SK-N-SH treated with all-trans-retinoic acid at 6 μM for 48 hours (cell line): ENCODE results near the gene ARHGEF2.

Experiments
- ATAC-seq: fragments of 200-7000 bp; cut with Tn5 transposase; 3 replicates; pipeline ENCODE4 v1.9.1; 2020; ENCODE audit warnings: mild to moderate bottlenecking, moderate library complexity
- ARNTL ChIP-seq: fragments of 450-650 bp; formaldehyde crosslinking; IDR thresholded peaks from 2 replicates; pipeline ENCODE4 v1.5.0; 2020; ENCODE audit warnings: low read depth, mild to moderate bottlenecking, moderate library complexity, borderline replicate concordance
- BACH2 ChIP-seq: fragments of 250-450 bp; sonication (Bioruptor Pico); IDR thresholded peaks from 2 replicates; pipeline ENCODE4 v1.9.0; 2021; ENCODE audit warnings: mild to moderate bottlenecking, borderline replicate concordance
- CREB5 ChIP-seq: fragments of 250-450 bp; sonication (Bioruptor Pico); IDR thresholded peaks from 2 replicates; pipeline ENCODE4 v1.5.1; 2020; ENCODE audit warnings: low read depth, mild to moderate bottlenecking, moderate library complexity
- CSDC2 ChIP-seq: fragments of 250-450 bp; sonication (Bioruptor Pico); IDR thresholded peaks from 2 replicates; pipeline ENCODE4 v1.5.0; 2020; ENCODE audit warnings: mild to moderate bottlenecking, moderate library complexity
- ESRRG ChIP-seq: fragments of 250-450 bp; sonication (Bioruptor Pico); IDR thresholded peaks from 2 replicates; pipeline ENCODE4 v1.6.1; 2021; ENCODE audit warnings: mild to moderate bottlenecking
- GLIS3 ChIP-seq: fragments of 250-450 bp; sonication (Bioruptor Pico); IDR thresholded peaks from 2 replicates; pipeline ENCODE4 v1.5.0; 2020; ENCODE audit warnings: mild to moderate bottlenecking, moderate library complexity
- ISL1 ChIP-seq: fragments of 250-450 bp; sonication (Bioruptor Pico); IDR thresholded peaks from 2 replicates; pipeline ENCODE4 v2.1.2; 2022; ENCODE audit warnings: mild to moderate bottlenecking, moderate library complexity
- OSR1 ChIP-seq: fragments of 250-450 bp; sonication (Bioruptor Pico); IDR thresholded peaks from 2 replicates; pipeline ENCODE4 v1.8.0; 2022; ENCODE audit warnings: moderate library complexity, mild to moderate bottlenecking, inconsistent platforms
- PATZ1 ChIP-seq: fragments of 250-450 bp; sonication (Bioruptor Pico); IDR thresholded peaks from 2 replicates; pipeline ENCODE4 v1.8.0; 2020; ENCODE audit warnings: mild to moderate bottlenecking, moderate library complexity, borderline replicate concordance
- POU6F1 ChIP-seq: fragments of 250-450 bp; sonication (Bioruptor Pico); IDR thresholded peaks from 2 replicates; pipeline ENCODE4 v1.8.0; 2021; ENCODE audit warnings: low read depth, mild to moderate bottlenecking, moderate library complexity, borderline replicate concordance
- PPARA ChIP-seq: fragments of 250-450 bp; sonication (Bioruptor Pico); IDR thresholded peaks from 2 replicates; pipeline ENCODE4 v1.5.0; 2020; ENCODE audit warnings: mild to moderate bottlenecking, borderline replicate concordance
- RARB ChIP-seq: fragments of 250-450 bp; sonication (Bioruptor Pico); IDR thresholded peaks from 2 replicates; pipeline ENCODE4 v1.8.0; 2021; ENCODE audit warnings: mild to moderate bottlenecking, moderate library complexity
- SNAI2 ChIP-seq: fragments of 250-450 bp; sonication (Bioruptor Pico); IDR thresholded peaks from 2 replicates; pipeline ENCODE4 v1.5.0; 2020; ENCODE audit warnings: mild to moderate bottlenecking, moderate library complexity
- TOX ChIP-seq: fragments of 250-450 bp; sonication (Bioruptor Pico); IDR thresholded peaks from 2 replicates; pipeline ENCODE4 v1.8.0; 2021; ENCODE audit warnings: mild to moderate bottlenecking, moderate library complexity, borderline replicate concordance
- TSHZ2 ChIP-seq: fragments of 250-450 bp; sonication (Bioruptor Pico); IDR thresholded peaks from 2 replicates; pipeline ENCODE4 v1.5.0; 2020; ENCODE audit warnings: mild to moderate bottlenecking, moderate library complexity
- ZC3H10 ChIP-seq: fragments of 250-450 bp; sonication (Bioruptor Pico); IDR thresholded peaks from 2 replicates; pipeline ENCODE4 v1.5.1; 2021; ENCODE audit warnings: mild to moderate bottlenecking, moderate library complexity
- ZFP3 ChIP-seq: fragments of 250-450 bp; sonication (Bioruptor Pico); IDR thresholded peaks from 2 replicates; pipeline ENCODE4 v1.5.0; 2020; ENCODE audit warnings: mild to moderate bottlenecking, moderate library complexity
- ZFP30 ChIP-seq: fragments of 450-650 bp; formaldehyde crosslinking; IDR thresholded peaks from 2 replicates; pipeline ENCODE4 v1.5.0; 2022; ENCODE audit warnings: mild to moderate bottlenecking, moderate library complexity
- ZNF565 ChIP-seq: fragments of 450-650 bp; formaldehyde crosslinking; conservative IDR thresholded peaks from 2 replicates; pipeline ENCODE4 v1.5.0; 2020; ENCODE audit warnings: low read depth, mild to moderate bottlenecking, moderate library complexity
- ZNF70 ChIP-seq: fragments of 450-650 bp; formaldehyde crosslinking; IDR thresholded peaks from 2 replicates; pipeline ENCODE4 v1.5.0; 2020; ENCODE audit warnings: mild to moderate bottlenecking, moderate library complexity
- ZNF8 ChIP-seq: fragments of 450-650 bp; formaldehyde crosslinking; IDR thresholded peaks from 2 replicates; pipeline ENCODE4 v1.5.0; 2020; ENCODE audit warnings: mild to moderate bottlenecking, moderate library complexity

The ARHGEF2 gene

GRCh38 chr1:155911156-155912055 is 66.9 kb downstream of the ARHGEF2 start, which contains the start of gene RIT1:
TSS of gene RIT1 (minus strand) at chr1:155911349. CDS start at chr1:155910761, 588 bp downstream.
- TF ChIP-seq POU6F1, result no peak; the same call in 1 of the 2 replicates
- TF ChIP-seq ZC3H10 (CRISPR knock-in tag), result peak; percentile 67; the same call in 1 of the 2 replicates
- TF ChIP-seq SNAI2 (CRISPR knock-in tag), result no peak
- TF ChIP-seq CSDC2, result no peak
- 0 out of 2 replicates have a peak, but pooled peaks have one; percentile 5 for TF ChIP-seq GLIS3 (CRISPR knock-in tag)
- no peak for TF ChIP-seq ARNTL
- 0 out of 2 replicates have a peak, but pooled peaks have one; percentile 20 for TF ChIP-seq TOX
- ATAC-seq, result peak; percentile 93

- ATAC-seq, result peak; percentile 72
- TF ChIP-seq ZFP3 (CRISPR knock-in tag) (no peak), ZFP30 (CRISPR knock-in tag) (no peak)
These were observed 67.7 kb downstream of the ARHGEF2 start for GRCh38 chr1:155910621-155911121.

GRCh38 chr1:155909894-155910293 is 68.5 kb downstream of the ARHGEF2 start:
- TF ChIP-seq ZFP3 (CRISPR knock-in tag) (no peak), ZNF70 (CRISPR knock-in tag) (no peak), TOX (no peak), ARNTL (no peak)
- ATAC-seq, result no peak

- no peak for ATAC-seq
- TF ChIP-seq OSR1 (CRISPR knock-in tag) (no peak), SNAI2 (CRISPR knock-in tag) (no peak), GLIS3 (CRISPR knock-in tag) (no peak), ZNF70 (CRISPR knock-in tag) (no peak), BACH2 (no peak), TSHZ2 (CRISPR knock-in tag) (no peak), PPARA (no peak), PATZ1 (CRISPR knock-in tag) (no peak), ZFP30 (CRISPR knock-in tag) (no peak), ZFP3 (CRISPR knock-in tag) (no peak), RARB (CRISPR knock-in tag) (no peak), TOX (no peak), ZNF565 (CRISPR knock-in tag) (no peak), ESRRG (no peak), CREB5 (CRISPR knock-in tag) (no peak), ZNF8 (CRISPR knock-in tag) (no peak), ISL1 (CRISPR knock-in tag) (no peak)
- TF ChIP-seq, all 23 proteins: peak for 0
These were observed 74.1 kb downstream of the ARHGEF2 start for GRCh38 chr1:155904261-155904660.
